Pancreas (tissue), 10 donors: ENCODE measurements around the gene SOWAHD. TPM values are rescaled to one million over a fixed set of nuclear protein-coding genes. Genes with fewer than 3 reads are reported as not detected.
A peak's percentile ranks its signal among the peaks of the same experiment; 100 is the strongest.

Source experiments
- ATAC-seq, 4 donors: fragments of 200-7000 bp; cut with Tn5 transposase; one replicate each; pipeline versions ENCODE4 v1.8.0 to v1.9.1; 2020; ENCODE audit warnings: mild to moderate bottlenecking in 4 of 4, moderate library complexity in 4 of 4
- DNase-seq, 6 donors: peaks; one replicate each; pipeline ENCODE4 v3.0.0-alpha.2; 2020
- FAIRE-seq: peaks from 2 replicates; lab custom pipeline; 2012; peaks lifted over from hg19 to GRCh38; lab: Jason Lieb, UNC
- H3K27ac ChIP-seq, 4 donors: fragments of 200-600 bp; sonication (generic); 1 replicate in 3 of 4; 2 replicates in 1 of 4; pipeline versions ENCODE4 v1.5.0 to v1.8.0; 2020
- H3K27me3 ChIP-seq, 4 donors: fragments of 200-600 bp; one replicate each; pipeline ENCODE4 v1.8.0; 2021
- H3K36me3 ChIP-seq, 3 donors: fragments of 200-600 bp; sonication (generic) in 1 of 3; one replicate each; pipeline versions ENCODE4 v1.5.0 to v1.8.0; 2020 to 2021
- H3K4me1 ChIP-seq, 3 donors: fragments of 200-600 bp; one replicate each; pipeline ENCODE4 v1.8.0; 2021
- H3K4me3 ChIP-seq, 4 donors: fragments of 200-600 bp; sonication (generic) in 2 of 4; one replicate each; pipeline versions ENCODE4 v1.5.0 to v1.8.0; 2020 to 2021
- H3K9me3 ChIP-seq, 4 donors: fragments of 200-600 bp; one replicate each; pipeline ENCODE4 v1.8.0; 2021
- WGBS, 2 donors: extraction: QIAGEN DNeasy Blood & Tissue Kit; methylation state at CpG; one replicate each; pipeline ENCODE4 v1.1.7; 2013; 5-methylcytosine and 5-hydroxymethylcytosine counted together
- intact Hi-C, 3 donors: fragments of 100-400 bp; cut with DNase I; formaldehyde crosslinking; loops; one replicate each; pipeline versions ENCODE4 v1.11.1 to v1.14.2; 2022
- polyA plus RNA-seq, 2 donors: library from polyadenylated mRNA; stranded (reverse); fragments of 200-250 nt; gene quantifications; one replicate each; pipeline ENCODE4 v1.2.3, GENCODE V29; 2013
- total RNA-seq, 6 donors: library from RNA; stranded (reverse); fragmentation: NEBNext Ultra II Directional in 4 of 6; extraction: Animal tissue kit (Norgen Biotek cat#: 25700) in 4 of 6; gene quantifications; one replicate each; pipeline versions ENCODE4 v1.2.1 to v1.2.4, GENCODE V29; 2021 to 2023
- TF ChIP-seq, protein P1 (sequence below), 4 donors: fragments of 200-600 bp; sonication (generic) in 3 of 4; IDR thresholded peaks; one replicate each; pipeline versions ENCODE4 v1.5.0 to v1.8.0; 2021; ENCODE audit warnings: antibody characterized with exemption in 4 of 4
- donor health status: healthy with polysubstance abuse.
- donor health status: DM: no; HTN: no; CAD: no; lungs with moderate emphysema.
- donor health status: DM: no; HTN: no; CAD: no.
- donor health status: control.
- donor health status: control.
- donor health status: Bipolar disorder and iron deficiency.
- donor health status: DM: yes; HTN: yes; CAD: no.
- donor health status: DM: no; HTN: no; CAD: no.
- donor health status: DM: no; HTN: no; CAD: no.
- donor health status: DM: yes; HTN: yes; CAD: no.

The SOWAHD gene
- total and polyA plus RNA-seq, 8 donors = 0.16 to 1.3 (median 0.32) TPM; not detected in 1

DNA sequence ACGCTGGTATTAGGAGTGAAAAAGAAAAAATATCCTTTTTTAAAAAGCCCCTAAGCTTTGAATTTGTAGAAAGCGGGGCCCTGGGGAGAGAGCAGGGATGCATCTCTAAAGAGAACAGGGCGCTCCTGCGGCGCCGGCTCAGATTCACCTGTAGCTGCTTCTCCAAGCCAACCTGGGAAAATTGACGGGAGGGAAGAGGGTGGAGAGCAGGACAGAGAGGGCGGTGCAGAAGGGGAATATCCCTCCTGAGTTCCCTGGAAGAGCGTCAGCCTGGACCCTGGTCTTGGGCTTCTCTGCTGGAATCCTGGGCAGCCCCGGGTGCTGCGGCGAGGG, 776 bp upstream of the SOWAHD start:
- Histone ChIP-seq H3K27ac (peak overlapping the region in 1 of 4 donors; percentile 34), H3K9me3 (no peaks in the 10 kb centered on the region), H3K27me3 (no peaks in the 10 kb centered on the region), H3K4me3 (peak overlapping the region in 2 of 4 donors; percentile 38 to 53), H3K36me3 (no peaks in the 10 kb centered on the region), H3K4me1 (no peaks in the 10 kb centered on the region)
- FAIRE-seq (no peak), ATAC-seq (peak in 3 of 4 donors; percentile 6 to 28 (median 13)), DNase-seq (no peak)
- TF ChIP-seq, protein P1, sequence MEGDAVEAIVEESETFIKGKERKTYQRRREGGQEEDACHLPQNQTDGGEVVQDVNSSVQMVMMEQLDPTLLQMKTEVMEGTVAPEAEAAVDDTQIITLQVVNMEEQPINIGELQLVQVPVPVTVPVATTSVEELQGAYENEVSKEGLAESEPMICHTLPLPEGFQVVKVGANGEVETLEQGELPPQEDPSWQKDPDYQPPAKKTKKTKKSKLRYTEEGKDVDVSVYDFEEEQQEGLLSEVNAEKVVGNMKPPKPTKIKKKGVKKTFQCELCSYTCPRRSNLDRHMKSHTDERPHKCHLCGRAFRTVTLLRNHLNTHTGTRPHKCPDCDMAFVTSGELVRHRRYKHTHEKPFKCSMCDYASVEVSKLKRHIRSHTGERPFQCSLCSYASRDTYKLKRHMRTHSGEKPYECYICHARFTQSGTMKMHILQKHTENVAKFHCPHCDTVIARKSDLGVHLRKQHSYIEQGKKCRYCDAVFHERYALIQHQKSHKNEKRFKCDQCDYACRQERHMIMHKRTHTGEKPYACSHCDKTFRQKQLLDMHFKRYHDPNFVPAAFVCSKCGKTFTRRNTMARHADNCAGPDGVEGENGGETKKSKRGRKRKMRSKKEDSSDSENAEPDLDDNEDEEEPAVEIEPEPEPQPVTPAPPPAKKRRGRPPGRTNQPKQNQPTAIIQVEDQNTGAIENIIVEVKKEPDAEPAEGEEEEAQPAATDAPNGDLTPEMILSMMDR (IDR thresholded peaks at IDR 0.05) = no peak
- intact Hi-C loops = no loop called here
- WGBS, 2 donors = 32 to 46% methylated on average over 11 to 12 of the region's 12 CpGs

DNA sequence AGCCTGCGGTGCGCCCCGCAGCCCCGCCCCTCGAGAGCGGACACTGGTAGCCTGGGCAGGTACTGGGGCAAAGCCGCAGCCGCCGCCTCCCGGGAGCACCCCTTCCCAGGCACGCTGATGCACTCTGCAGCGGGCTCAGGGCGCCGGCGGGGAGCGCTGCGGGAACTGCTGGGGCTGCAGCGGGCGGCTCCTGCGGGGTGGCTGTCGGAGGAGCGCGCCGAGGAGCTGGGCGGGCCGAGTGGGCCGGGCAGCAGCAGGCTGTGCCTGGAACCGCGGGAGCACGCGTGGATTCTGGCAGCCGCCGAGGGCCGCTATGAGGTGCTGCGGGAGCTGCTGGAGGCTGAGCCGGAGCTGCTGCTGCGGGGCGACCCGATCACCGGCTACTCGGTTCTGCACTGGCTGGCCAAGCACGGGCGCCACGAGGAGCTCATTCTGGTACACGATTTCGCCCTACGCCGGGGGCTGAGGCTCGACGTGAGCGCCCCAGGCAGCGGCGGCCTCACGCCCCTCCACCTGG, 401 bp downstream of the SOWAHD start:
- no peaks in the 10 kb centered on the region for H3K36me3 ChIP-seq
- no peaks in the 10 kb centered on the region for H3K27me3 ChIP-seq
- ATAC-seq (peak; percentile 55 to 71 (median 64)), DNase-seq (peak in 5 of 6 donors; percentile 5 to 69 (median 36)), FAIRE-seq (no peak)
- H3K4me1 ChIP-seq = no peaks in the 10 kb centered on the region
- intact Hi-C loops = no loop called here
- TF ChIP-seq, protein P1 (IDR thresholded peaks at IDR 0.05) = no peak
- WGBS, 2 donors = 1 to 24% methylated on average over 49 to 54 of the region's 54 CpGs
- peak overlapping the region; percentile 14 to 53 (median 27) for H3K4me3 ChIP-seq
- H3K9me3 ChIP-seq = no peaks in the 10 kb centered on the region
- H3K27ac ChIP-seq = peak overlapping the region in 2 of 4 donors; percentile 28 to 34

DNA sequence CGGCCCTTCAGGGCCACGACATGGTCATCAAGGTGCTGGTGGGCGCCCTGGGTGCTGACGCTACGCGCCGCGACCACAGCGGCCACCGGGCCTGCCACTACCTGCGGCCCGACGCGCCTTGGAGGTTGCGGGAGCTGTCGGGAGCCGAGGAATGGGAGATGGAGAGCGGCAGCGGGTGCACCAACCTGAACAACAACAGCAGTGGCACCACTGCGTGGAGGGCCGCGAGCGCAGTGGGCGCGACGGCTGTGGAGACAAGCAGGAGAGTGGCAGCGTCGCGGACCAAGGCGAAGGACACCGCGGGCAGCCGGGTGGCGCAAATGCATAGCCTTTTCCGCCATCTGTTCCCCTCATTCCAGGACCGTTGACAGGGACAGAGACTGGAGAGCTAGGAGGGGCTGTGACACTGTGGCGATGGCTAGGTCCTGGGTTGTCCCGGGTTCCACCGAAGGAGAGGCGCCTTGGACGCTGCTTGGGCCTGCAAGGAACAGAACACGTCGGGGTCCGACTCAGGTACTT, 919 bp downstream of the SOWAHD start:
- Histone ChIP-seq H3K27me3 (no peaks in the 10 kb centered on the region), H3K4me3 (peak overlapping the region in 3 of 4 donors; percentile 14 to 53 (median 38)), H3K9me3 (no peaks in the 10 kb centered on the region), H3K27ac (no peak overlapping the region), H3K4me1 (no peaks in the 10 kb centered on the region), H3K36me3 (no peaks in the 10 kb centered on the region)
- DNase-seq = peak in 1 of 6 donors; percentile 68
- intact Hi-C loops = no loop called here
- FAIRE-seq = no peak
- TF ChIP-seq, protein P1 (IDR thresholded peaks at IDR 0.05) = no peak
- 43 to 52% methylated on average over 44 of the region's 44 CpGs for WGBS, 2 donors
- no peak for ATAC-seq

DNA sequence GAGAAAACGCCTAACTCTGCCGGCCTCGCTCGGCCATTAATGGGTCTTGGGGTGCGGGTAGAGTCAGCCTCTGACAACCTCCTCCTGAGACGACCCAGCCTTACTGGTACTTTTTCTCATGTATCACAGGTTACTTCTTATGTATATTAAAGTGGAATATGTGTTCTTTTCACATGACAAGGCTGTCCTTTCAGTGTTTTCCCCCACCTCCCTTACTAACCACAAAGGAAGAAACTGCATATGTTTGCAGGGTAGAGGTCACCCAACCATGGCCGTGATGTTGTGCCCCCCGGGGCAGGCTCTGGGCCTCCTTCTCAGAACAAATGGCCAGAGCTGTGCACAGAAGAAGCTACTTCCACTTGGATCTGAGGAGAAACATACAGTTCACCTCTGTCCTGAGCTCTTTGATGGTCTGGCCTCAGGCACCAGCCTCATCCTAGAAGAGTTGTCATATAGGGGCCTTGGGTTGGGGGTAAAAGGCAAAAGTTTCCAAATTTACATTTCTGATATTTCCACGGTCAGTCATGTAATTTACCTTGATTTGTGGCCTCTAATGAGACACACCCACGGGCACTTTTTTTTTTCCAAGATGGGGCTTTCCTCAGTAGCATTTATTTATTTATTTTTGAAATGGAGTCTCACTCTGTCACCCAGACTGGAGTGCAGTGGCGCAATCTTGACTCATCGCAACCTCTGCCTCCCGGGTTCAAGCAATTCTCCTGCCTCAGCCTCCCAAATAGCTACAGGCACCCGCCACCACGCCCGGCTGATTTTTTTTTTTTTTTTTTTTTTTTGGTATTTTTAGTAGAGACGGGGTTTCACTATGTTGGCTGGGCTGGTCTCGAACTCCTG, 1.9 kb downstream of the SOWAHD start:
- no peak for FAIRE-seq
- Histone ChIP-seq H3K27me3 (no peaks in the 10 kb centered on the region), H3K36me3 (no peaks in the 10 kb centered on the region), H3K27ac (no peak overlapping the region), H3K4me1 (no peaks in the 10 kb centered on the region), H3K4me3 (no peak overlapping the region), H3K9me3 (no peaks in the 10 kb centered on the region)
- no peak for ATAC-seq
- TF ChIP-seq, protein P1 (IDR thresholded peaks at IDR 0.05) = no peak
- intact Hi-C loops = no loop called here
- WGBS, 2 donors = 79 to 89% methylated on average over 15 to 17 of the region's 18 CpGs
- DNase-seq = no peak
